Measurements from ENCODE around the gene POLR3GL.
A peak's percentile ranks its signal among the peaks of the same experiment; 100 is the strongest.
"Not testable (repeated sequence)": the region's sequence is repeated elsewhere in the genome, so short reads cannot be mapped to it uniquely, and the experiment has no call there.

Gene POLR3GL

DNA sequence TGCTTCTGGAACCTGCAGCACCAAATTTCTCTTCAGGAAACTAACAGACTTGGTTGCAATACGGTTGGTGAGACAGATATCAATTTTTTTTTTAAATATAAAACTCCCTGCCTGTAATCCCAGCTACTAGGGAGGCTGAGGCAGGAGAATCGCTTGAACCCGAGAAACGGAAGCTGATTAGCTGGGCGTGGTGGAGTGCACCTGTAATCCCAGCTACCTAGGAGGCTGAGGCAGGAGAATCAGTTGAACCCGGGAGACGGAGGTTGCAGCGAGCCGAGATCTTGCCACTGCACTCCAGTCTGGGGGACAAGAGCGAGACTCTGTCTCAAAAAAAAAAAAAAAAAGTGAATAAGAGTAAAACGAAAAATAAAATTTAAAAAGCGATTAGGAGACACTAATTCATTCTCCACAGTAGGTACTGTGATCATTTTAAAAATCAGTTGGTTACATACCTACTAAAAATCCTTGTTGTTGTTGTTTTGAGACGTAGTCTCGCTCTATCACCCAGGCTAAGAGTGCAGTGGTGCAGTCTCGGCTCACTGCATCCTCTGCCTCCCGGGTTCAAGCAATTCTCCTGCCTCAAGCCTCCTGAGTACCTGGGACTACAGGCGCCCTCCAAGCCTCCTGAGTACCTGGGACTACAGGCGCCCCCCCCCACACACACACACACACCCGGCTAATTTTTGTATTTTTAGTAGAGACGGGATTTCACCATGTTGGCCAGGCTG lies 36.4 kb upstream of the POLR3GL start:
- Histone ChIP-seq H3K9ac (ENCODE audit: low read length) (peak overlapping the region; percentile 94), H3K36me3 (ENCODE audit: control insufficient read depth, insufficient read depth, low read length, severe bottlenecking) (peaks cover 22% of the 10 kb centered on the region), H3K4me3 (ENCODE audit: low read length) (peak overlapping the region; percentile 92), H3K9me3 (ENCODE audit: control insufficient read depth, low read length) (no peaks in the 10 kb centered on the region), H3K27me3 (replicated peaks; ENCODE audit: control insufficient read depth, insufficient read depth, low read length) (no peaks in the 10 kb centered on the region), H3K4me1 (ENCODE audit: control insufficient read depth, insufficient read depth, low read length) (peaks cover 14% of the 10 kb centered on the region)
- DNase-seq (ENCODE audit: low read depth): no peak

- not testable (repeated sequence) for H3K9me3 ChIP-seq (ENCODE audit: control insufficient read depth, low read length); DNase-seq (ENCODE audit: low read depth); H3K9ac ChIP-seq (ENCODE audit: low read length); H3K4me3 ChIP-seq (ENCODE audit: low read length); H3K27me3 ChIP-seq (replicated peaks; ENCODE audit: control insufficient read depth, insufficient read depth, low read length)
- H3K36me3 ChIP-seq (ENCODE audit: control insufficient read depth, insufficient read depth, low read length, severe bottlenecking): peaks cover 30% of the 10 kb centered on the region
- peaks cover 21% of the 10 kb centered on the region for H3K4me1 ChIP-seq (ENCODE audit: control insufficient read depth, insufficient read depth, low read length)
Measured at GRCh38 chr1:145932522-145933009, 31.9 kb upstream of the POLR3GL start.

- no peak overlapping the region for H3K9ac ChIP-seq (ENCODE audit: low read length)
- DNase-seq (ENCODE audit: low read depth): no peak
- H3K36me3 ChIP-seq (ENCODE audit: control insufficient read depth, insufficient read depth, low read length, severe bottlenecking): peaks cover 30% of the 10 kb centered on the region
- no peaks in the 10 kb centered on the region for H3K9me3 ChIP-seq (ENCODE audit: control insufficient read depth, low read length)
- no peak overlapping the region for H3K4me3 ChIP-seq (ENCODE audit: low read length)
- no peaks in the 10 kb centered on the region for H3K27me3 ChIP-seq (replicated peaks; ENCODE audit: control insufficient read depth, insufficient read depth, low read length)
- peaks cover 15% of the 10 kb centered on the region for H3K4me1 ChIP-seq (ENCODE audit: control insufficient read depth, insufficient read depth, low read length)
Measured at GRCh38 chr1:145935708-145936107, 28.8 kb upstream of the POLR3GL start.

- Histone ChIP-seq H3K27me3 (replicated peaks; ENCODE audit: control insufficient read depth, insufficient read depth, low read length) (no peaks in the 10 kb centered on the region), H3K9me3 (ENCODE audit: control insufficient read depth, low read length) (no peaks in the 10 kb centered on the region), H3K4me3 (ENCODE audit: low read length) (no peak overlapping the region), H3K9ac (ENCODE audit: low read length) (no peak overlapping the region), H3K36me3 (ENCODE audit: control insufficient read depth, insufficient read depth, low read length, severe bottlenecking) (peaks cover 30% of the 10 kb centered on the region), H3K4me1 (ENCODE audit: control insufficient read depth, insufficient read depth, low read length) (peaks cover 15% of the 10 kb centered on the region)
- DNase-seq (ENCODE audit: low read depth): peak; percentile 75
Measured at GRCh38 chr1:145936247-145936646, 28.2 kb upstream of the POLR3GL start.

- no peaks in the 10 kb centered on the region for H3K27me3 ChIP-seq (replicated peaks; ENCODE audit: control insufficient read depth, insufficient read depth, low read length)
- no peak overlapping the region for H3K4me3 ChIP-seq (ENCODE audit: low read length)
- no peak overlapping the region for H3K9ac ChIP-seq (ENCODE audit: low read length)
- H3K4me1 ChIP-seq (ENCODE audit: control insufficient read depth, insufficient read depth, low read length): peaks cover 15% of the 10 kb centered on the region
- peaks cover 39% of the 10 kb centered on the region for H3K36me3 ChIP-seq (ENCODE audit: control insufficient read depth, insufficient read depth, low read length, severe bottlenecking)
- no peaks in the 10 kb centered on the region for H3K9me3 ChIP-seq (ENCODE audit: control insufficient read depth, low read length)
- no peak for DNase-seq (ENCODE audit: low read depth)
Measured at GRCh38 chr1:145937436-145937835, 27.1 kb upstream of the POLR3GL start.

GRCh38 chr1:145942405-145942804 lies 22.1 kb upstream of the POLR3GL start:
- DNase-seq (ENCODE audit: low read depth): no peak
- Histone ChIP-seq H3K4me1 (ENCODE audit: control insufficient read depth, insufficient read depth, low read length) (no peaks in the 10 kb centered on the region), H3K27me3 (replicated peaks; ENCODE audit: control insufficient read depth, insufficient read depth, low read length) (no peaks in the 10 kb centered on the region), H3K36me3 (ENCODE audit: control insufficient read depth, insufficient read depth, low read length, severe bottlenecking) (peaks cover 29% of the 10 kb centered on the region), H3K9me3 (ENCODE audit: control insufficient read depth, low read length) (no peaks in the 10 kb centered on the region), H3K9ac (ENCODE audit: low read length) (no peak overlapping the region), H3K4me3 (ENCODE audit: low read length) (no peak overlapping the region)

DNA sequence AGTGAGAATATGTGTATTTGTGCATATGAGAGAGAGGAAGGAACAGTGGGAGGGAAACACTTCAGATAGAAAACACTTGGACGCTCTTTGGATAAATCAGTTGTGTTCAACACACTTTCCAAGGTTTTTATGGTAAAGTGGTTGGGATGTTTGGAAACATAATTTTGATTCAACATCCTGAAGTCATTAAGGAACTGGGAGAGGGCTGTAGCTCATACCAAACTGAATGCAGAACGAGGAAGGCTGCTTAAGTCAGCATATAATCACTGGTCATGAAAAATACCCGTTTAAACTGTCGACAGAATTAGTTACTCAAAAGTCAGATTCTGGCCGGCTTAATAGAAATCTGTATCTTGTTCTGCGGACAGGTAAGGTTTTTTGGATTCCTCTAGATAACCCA lies 21.6 kb upstream of the POLR3GL start:
- H3K27me3 ChIP-seq (replicated peaks; ENCODE audit: control insufficient read depth, insufficient read depth, low read length): no peaks in the 10 kb centered on the region
- H3K9me3 ChIP-seq (ENCODE audit: control insufficient read depth, low read length): no peaks in the 10 kb centered on the region
- H3K4me1 ChIP-seq (ENCODE audit: control insufficient read depth, insufficient read depth, low read length): no peaks in the 10 kb centered on the region
- no peak for DNase-seq (ENCODE audit: low read depth)
- peaks cover 29% of the 10 kb centered on the region for H3K36me3 ChIP-seq (ENCODE audit: control insufficient read depth, insufficient read depth, low read length, severe bottlenecking)
- H3K4me3 ChIP-seq (ENCODE audit: low read length): no peak overlapping the region
- no peak overlapping the region for H3K9ac ChIP-seq (ENCODE audit: low read length)

DNA sequence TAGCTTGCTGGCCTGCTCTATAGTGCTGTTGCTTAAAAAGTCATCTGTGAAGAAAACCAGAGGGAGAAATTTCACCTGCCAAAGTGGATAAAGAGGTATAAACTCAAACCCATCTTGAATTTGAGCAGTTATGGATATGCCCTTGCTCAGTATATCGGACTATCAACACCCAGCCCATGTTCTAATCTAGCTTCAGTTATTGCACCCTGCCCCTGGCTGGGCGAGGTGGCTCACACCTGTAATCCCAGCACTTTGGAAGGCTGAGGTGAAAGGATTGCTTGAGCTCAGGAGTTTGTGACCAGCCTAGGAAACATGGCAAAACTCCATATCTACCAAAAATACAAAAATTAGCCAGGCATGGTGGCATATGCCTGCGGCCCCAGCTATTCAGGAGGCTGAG lies 20.0 kb upstream of the POLR3GL start:
- no peaks in the 10 kb centered on the region for H3K9me3 ChIP-seq (ENCODE audit: control insufficient read depth, low read length)
- H3K27me3 ChIP-seq (replicated peaks; ENCODE audit: control insufficient read depth, insufficient read depth, low read length): no peaks in the 10 kb centered on the region
- H3K36me3 ChIP-seq (ENCODE audit: control insufficient read depth, insufficient read depth, low read length, severe bottlenecking): peaks cover 29% of the 10 kb centered on the region
- no peak for DNase-seq (ENCODE audit: low read depth)
- no peaks in the 10 kb centered on the region for H3K4me1 ChIP-seq (ENCODE audit: control insufficient read depth, insufficient read depth, low read length)
- no peak overlapping the region for H3K9ac ChIP-seq (ENCODE audit: low read length)
- no peak overlapping the region for H3K4me3 ChIP-seq (ENCODE audit: low read length)

- Histone ChIP-seq H3K36me3 (ENCODE audit: control insufficient read depth, insufficient read depth, low read length, severe bottlenecking) (peaks cover 27% of the 10 kb centered on the region), H3K9ac (ENCODE audit: low read length) (no peak overlapping the region), H3K4me1 (ENCODE audit: control insufficient read depth, insufficient read depth, low read length) (no peaks in the 10 kb centered on the region), H3K4me3 (ENCODE audit: low read length) (no peak overlapping the region), H3K9me3 (ENCODE audit: control insufficient read depth, low read length) (no peaks in the 10 kb centered on the region), H3K27me3 (replicated peaks; ENCODE audit: control insufficient read depth, insufficient read depth, low read length) (no peaks in the 10 kb centered on the region)
- no peak for DNase-seq (ENCODE audit: low read depth)
Measured at GRCh38 chr1:145946477-145946986, 18.0 kb upstream of the POLR3GL start.

GRCh38 chr1:145947551-145947950 lies 16.9 kb upstream of the POLR3GL start:
- no peaks in the 10 kb centered on the region for H3K27me3 ChIP-seq (replicated peaks; ENCODE audit: control insufficient read depth, insufficient read depth, low read length)
- no peaks in the 10 kb centered on the region for H3K9me3 ChIP-seq (ENCODE audit: control insufficient read depth, low read length)
- no peak overlapping the region for H3K4me3 ChIP-seq (ENCODE audit: low read length)
- H3K9ac ChIP-seq (ENCODE audit: low read length): no peak overlapping the region
- H3K36me3 ChIP-seq (ENCODE audit: control insufficient read depth, insufficient read depth, low read length, severe bottlenecking): peaks cover 21% of the 10 kb centered on the region
- H3K4me1 ChIP-seq (ENCODE audit: control insufficient read depth, insufficient read depth, low read length): no peaks in the 10 kb centered on the region
- DNase-seq (ENCODE audit: low read depth): no peak

- DNase-seq (ENCODE audit: low read depth): peak; percentile 49
- peaks cover 15% of the 10 kb centered on the region for H3K36me3 ChIP-seq (ENCODE audit: control insufficient read depth, insufficient read depth, low read length, severe bottlenecking)
- no peak overlapping the region for H3K4me3 ChIP-seq (ENCODE audit: low read length)
- H3K27me3 ChIP-seq (replicated peaks; ENCODE audit: control insufficient read depth, insufficient read depth, low read length): no peaks in the 10 kb centered on the region
- H3K9ac ChIP-seq (ENCODE audit: low read length): no peak overlapping the region
- H3K4me1 ChIP-seq (ENCODE audit: control insufficient read depth, insufficient read depth, low read length): peaks cover 7% of the 10 kb centered on the region
- no peaks in the 10 kb centered on the region for H3K9me3 ChIP-seq (ENCODE audit: control insufficient read depth, low read length)
Measured at GRCh38 chr1:145949219-145949618, 15.3 kb upstream of the POLR3GL start.

Measured in adipocyte (in vitro differentiated cells).